Activated naive CD8-positive, alpha-beta T cell treated with anti-CD3 and anti-CD28 coated beads, Interleukin-2, amount 10 ng/mL, durations not matched to agents 7 days and 5 days (primary cell): ENCODE results near the gene ACTL7B. TPM values are rescaled to one million over a fixed set of nuclear protein-coding genes. Genes with fewer than 3 reads are reported as not detected.

Experiments used
- ATAC-seq: fragments of 150-1000 bp; cut with Tn5 transposase; one replicate; pipeline ENCODE4 v1.10.0; 2021; ENCODE audit warnings: low read depth, moderate library complexity
- POLR2A ChIA-PET: fragments of 350-600 bp; sonication (Branson Sonifier 250); formaldehyde crosslinking; loops from one replicate; lab custom pipeline; 2021; ENCODE audit warnings: antibody characterized with exemption; lab: Charles Lee
- DNase-seq: peaks from one replicate; pipeline ENCODE4 v3.0.0; 2021
- H3K27ac Mint-ChIP-seq: one replicate; pipeline ENCODE4 v1.8.0; 2022; ENCODE audit warnings: mild to moderate bottlenecking, mixed read lengths
- H3K27me3 Mint-ChIP-seq: one replicate; pipeline ENCODE4 v1.8.0; 2022; ENCODE audit warnings: mild to moderate bottlenecking, moderate library complexity, mixed read lengths
- H3K36me3 Mint-ChIP-seq: one replicate; pipeline ENCODE4 v1.8.0; 2021; ENCODE audit warnings: mild to moderate bottlenecking, mixed read lengths
- H3K4me1 Mint-ChIP-seq: one replicate; pipeline ENCODE4 v1.8.0; 2021; ENCODE audit warnings: mixed read lengths
- H3K4me3 Mint-ChIP-seq: one replicate; pipeline ENCODE4 v1.8.0; 2022; ENCODE audit warnings: mild to moderate bottlenecking, moderate library complexity, mixed read lengths
- H3K9me3 Mint-ChIP-seq: one replicate; pipeline ENCODE4 v1.8.0; 2021; ENCODE audit warnings: mixed read lengths
- total RNA-seq, 2 experiments: library from RNA; stranded (reverse); gene quantifications; one replicate each; pipeline ENCODE4 v1.2.3, GENCODE V29; 2021

The ACTL7B gene
- total RNA-seq, 2 experiments from 2014 or later = not detected

GRCh38 chr9:108830272-108830671 is 25.5 kb downstream of the ACTL7B start:
- no peak for ATAC-seq
- H3K27ac Mint-ChIP-seq = no peak overlapping the region

GRCh38 chr9:108823829-108824228 is 32.0 kb downstream of the ACTL7B start:
- DNase-seq (no peak), ATAC-seq (no peak)
- H3K27me3 Mint-ChIP-seq = peaks cover 12% of the 10 kb centered on the region
- H3K27ac Mint-ChIP-seq = no peak overlapping the region
- no peaks in the 10 kb centered on the region for H3K36me3 Mint-ChIP-seq
- no peaks in the 10 kb centered on the region for H3K4me1 Mint-ChIP-seq
- H3K9me3 Mint-ChIP-seq = peaks cover 2% of the 10 kb centered on the region
- H3K4me3 Mint-ChIP-seq = no peak overlapping the region
- POLR2A ChIA-PET = no interaction called here

More at GRCh38 chr9:108830272-108830671, 25.5 kb downstream of the ACTL7B start:
- no peaks in the 10 kb centered on the region for H3K36me3 Mint-ChIP-seq
- no peak for DNase-seq
- POLR2A ChIA-PET = no interaction called here
- H3K27me3 Mint-ChIP-seq = peaks cover 13% of the 10 kb centered on the region
- H3K4me3 Mint-ChIP-seq = no peak overlapping the region
- H3K9me3 Mint-ChIP-seq = no peaks in the 10 kb centered on the region
- H3K4me1 Mint-ChIP-seq = peaks cover 6% of the 10 kb centered on the region

GRCh38 chr9:108816037-108816436 is 39.7 kb downstream of the ACTL7B start:
- H3K4me1 Mint-ChIP-seq = no peaks in the 10 kb centered on the region
- H3K27ac Mint-ChIP-seq = no peak overlapping the region
- DNase-seq (no peak), ATAC-seq (no peak)
- peaks cover 9% of the 10 kb centered on the region for H3K27me3 Mint-ChIP-seq
- no peaks in the 10 kb centered on the region for H3K9me3 Mint-ChIP-seq
- no peaks in the 10 kb centered on the region for H3K36me3 Mint-ChIP-seq
- POLR2A ChIA-PET = no interaction called here
- H3K4me3 Mint-ChIP-seq = no peak overlapping the region

- no peaks in the 10 kb centered on the region for H3K9me3 Mint-ChIP-seq
- no peak overlapping the region for H3K4me3 Mint-ChIP-seq
- peaks cover 9% of the 10 kb centered on the region for H3K27me3 Mint-ChIP-seq
- POLR2A ChIA-PET = no interaction called here
- no peak for DNase-seq
- H3K4me1 Mint-ChIP-seq = no peaks in the 10 kb centered on the region
- ATAC-seq = no peak
- no peaks in the 10 kb centered on the region for H3K36me3 Mint-ChIP-seq
- no peak overlapping the region for H3K27ac Mint-ChIP-seq
These were observed 40.6 kb downstream of the ACTL7B start for GRCh38 chr9:108815156-108815555.

- no peak overlapping the region for H3K27ac Mint-ChIP-seq
- DNase-seq = no peak
- H3K9me3 Mint-ChIP-seq = no peaks in the 10 kb centered on the region
- peaks cover 8% of the 10 kb centered on the region for H3K27me3 Mint-ChIP-seq
- no peak overlapping the region for H3K4me3 Mint-ChIP-seq
- H3K36me3 Mint-ChIP-seq = no peaks in the 10 kb centered on the region
- POLR2A ChIA-PET = no interaction called here
- no peak for ATAC-seq
- no peaks in the 10 kb centered on the region for H3K4me1 Mint-ChIP-seq
These were observed 41.7 kb downstream of the ACTL7B start for GRCh38 chr9:108813951-108814601.

- no peak for DNase-seq
- Mint-ChIP-seq H3K36me3 (no peaks in the 10 kb centered on the region), H3K27me3 (peaks cover 6% of the 10 kb centered on the region), H3K9me3 (no peaks in the 10 kb centered on the region), H3K4me1 (no peaks in the 10 kb centered on the region), H3K27ac (no peak overlapping the region), H3K4me3 (no peak overlapping the region)
- POLR2A ChIA-PET = no interaction called here
- no peak for ATAC-seq
These were observed 43.3 kb downstream of the ACTL7B start for GRCh38 chr9:108812396-108813025.

GRCh38 chr9:108811944-108812343 is 43.8 kb downstream of the ACTL7B start:
- H3K9me3 Mint-ChIP-seq = no peaks in the 10 kb centered on the region
- H3K36me3 Mint-ChIP-seq = no peaks in the 10 kb centered on the region
- no peak for ATAC-seq
- no peak overlapping the region for H3K4me3 Mint-ChIP-seq
- DNase-seq = no peak
- H3K27me3 Mint-ChIP-seq = peaks cover 6% of the 10 kb centered on the region
- no peaks in the 10 kb centered on the region for H3K4me1 Mint-ChIP-seq
- no peak overlapping the region for H3K27ac Mint-ChIP-seq
- POLR2A ChIA-PET = no interaction called here

GRCh38 chr9:108809269-108809668 is 46.5 kb downstream of the ACTL7B start:
- Mint-ChIP-seq H3K36me3 (no peaks in the 10 kb centered on the region), H3K4me3 (no peak overlapping the region), H3K9me3 (no peaks in the 10 kb centered on the region), H3K27me3 (no peaks in the 10 kb centered on the region), H3K4me1 (no peaks in the 10 kb centered on the region), H3K27ac (no peak overlapping the region)
- ATAC-seq = no peak
- DNase-seq = no peak
- POLR2A ChIA-PET = no interaction called here

Other genes starting within 250 kb of the ACTL7B start
- not detected for gene ACTL7A, start 6.3 kb upstream of the ACTL7B start, total RNA-seq
- 10 to 100 TPM; 23.5 to 25.7 TPM for gene ELP1, start 78.1 kb upstream of the ACTL7B start, total RNA-seq
- gene ABITRAM, start 78.4 kb upstream of the ACTL7B start, total RNA-seq = 1 to 10 TPM; 9.2 to 9.7 TPM
- 10 to 100 TPM; 14.0 to 15.2 TPM for gene CTNNAL1, start 157.5 kb upstream of the ACTL7B start, total RNA-seq